NCI-H345 treated with DMSO at 0.1 percent for 48 hours (cell line): ENCODE results near the gene KRT4.

Experiments used
- DNase-seq: peaks from one replicate; lab custom pipeline; 2025; ENCODE audit not compliant: unreplicated experiment; lab: John Stamatoyannopoulos, UW

The KRT4 gene

DNA sequence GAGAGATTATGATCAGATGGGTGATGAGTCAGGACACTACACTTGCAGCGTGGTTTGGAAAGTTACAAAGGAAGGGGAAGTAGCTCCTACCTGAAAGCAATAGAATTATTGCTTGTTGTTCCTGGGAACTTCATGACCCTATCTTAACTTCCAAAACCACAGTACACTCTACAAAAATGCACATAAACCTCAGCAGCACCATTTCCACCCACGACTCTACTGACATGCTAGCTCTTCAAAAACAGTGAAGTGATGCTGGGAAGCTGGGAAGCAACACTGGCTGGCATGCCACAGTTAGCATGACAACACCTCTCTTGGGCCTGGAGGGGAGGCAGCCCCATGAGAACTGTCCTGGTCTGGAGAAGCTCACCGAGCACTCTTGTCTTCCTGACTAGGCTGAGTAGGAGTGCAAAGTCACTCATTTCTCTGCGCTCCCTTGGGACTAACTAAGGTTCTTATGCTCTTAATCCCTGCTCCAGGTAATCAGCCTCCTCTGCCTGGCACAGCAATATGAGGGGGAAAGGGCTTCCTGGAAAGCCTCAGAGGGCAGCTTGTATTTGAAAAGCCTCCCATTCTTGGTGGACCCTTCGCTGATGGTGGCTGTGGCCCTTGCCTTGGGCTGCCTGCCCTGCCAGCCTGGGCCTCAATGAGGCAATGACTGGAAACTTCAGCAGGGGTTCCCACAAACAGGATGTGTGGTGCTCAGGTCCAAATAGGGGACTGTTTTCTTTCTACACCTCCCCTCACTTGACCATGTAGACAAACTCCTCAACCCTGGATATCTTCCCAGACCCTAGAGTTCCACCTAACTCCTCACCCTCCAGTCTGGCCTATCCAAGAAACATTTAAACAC is 19.2 kb downstream of the KRT4 start:
- DNase-seq, result no peak

DNA sequence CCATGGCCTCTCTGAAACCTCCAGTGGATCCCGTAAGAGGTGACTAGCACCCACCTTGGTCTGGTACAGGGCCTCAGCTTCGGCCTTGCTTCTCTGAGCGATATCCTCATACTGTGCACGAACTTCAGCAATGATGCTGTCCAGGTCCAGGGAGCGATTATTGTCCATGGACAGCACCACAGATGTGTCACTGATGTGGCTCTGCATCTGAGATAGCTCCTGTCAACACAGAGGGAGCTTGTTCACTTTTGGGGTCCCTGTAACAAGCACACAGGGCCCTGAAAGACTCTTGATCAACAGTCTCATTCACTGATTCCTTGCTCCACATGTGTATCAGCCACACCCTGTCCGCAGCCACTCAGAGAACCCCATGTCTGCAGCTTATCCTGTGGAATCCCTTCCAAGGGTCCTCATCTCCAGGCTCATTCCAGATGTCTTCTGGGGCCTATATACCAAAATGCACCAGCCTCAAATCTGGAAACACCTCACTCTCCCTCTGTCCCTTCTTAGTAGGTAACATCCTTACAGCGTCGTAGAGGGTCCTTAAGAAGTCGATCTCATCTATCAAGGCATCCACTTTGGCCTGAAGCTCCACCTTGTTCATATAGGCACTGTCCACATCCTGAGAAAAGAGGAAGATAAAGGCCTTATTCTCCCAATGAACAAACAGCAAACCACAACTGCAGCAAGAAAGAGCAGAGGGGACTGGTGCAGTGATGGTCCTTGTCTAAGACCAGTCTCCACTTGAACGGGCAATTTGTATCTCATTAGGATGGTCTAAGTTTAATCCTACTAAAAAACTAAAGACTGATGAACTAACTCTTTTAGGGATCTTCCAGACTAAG is 21.5 kb downstream of the KRT4 start:
- no peak for DNase-seq

DNA sequence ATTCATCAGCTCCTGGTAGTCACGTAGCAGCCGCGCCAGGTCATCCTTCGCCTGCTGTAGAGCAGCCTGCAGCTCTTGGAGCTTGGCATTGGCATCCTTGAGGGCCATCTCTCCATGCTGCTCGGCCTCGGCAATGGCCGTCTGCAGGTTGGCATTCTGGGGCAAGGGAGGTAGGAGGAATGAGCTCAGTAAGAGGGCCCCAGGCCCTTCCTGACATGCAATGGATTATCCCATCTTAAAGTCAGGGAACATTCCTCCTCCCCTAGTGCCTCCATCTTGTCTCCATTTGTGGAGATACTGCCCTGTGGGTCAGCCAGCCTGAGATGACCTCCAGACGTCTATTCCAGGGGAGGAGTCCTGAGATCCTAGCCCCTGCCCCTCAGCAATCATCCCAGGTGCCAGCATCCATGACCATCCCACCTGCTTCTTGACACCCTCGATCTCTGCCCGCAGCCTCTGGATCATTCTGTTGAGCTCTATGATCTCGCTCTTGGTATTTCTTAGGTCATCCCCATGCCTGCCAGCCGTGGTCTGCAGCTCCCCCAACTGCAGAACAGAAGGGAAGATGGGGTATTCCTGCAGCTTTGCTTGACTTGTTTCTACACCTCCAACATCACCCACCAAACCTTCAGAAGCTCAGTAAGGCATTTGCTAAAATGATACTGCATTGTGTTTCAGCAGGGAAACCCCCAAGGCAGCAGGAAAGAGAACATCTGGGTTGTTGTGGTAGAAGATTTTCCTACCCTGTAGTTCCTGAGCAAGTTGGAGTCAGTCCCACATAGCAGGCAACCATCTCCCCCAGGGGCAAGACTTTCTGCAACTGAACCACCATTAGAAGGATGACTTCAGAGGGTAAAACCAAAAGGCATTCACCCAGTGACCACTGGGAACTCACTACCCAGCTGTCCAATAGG is 22.4 kb downstream of the KRT4 start:
- no peak for DNase-seq

DNA sequence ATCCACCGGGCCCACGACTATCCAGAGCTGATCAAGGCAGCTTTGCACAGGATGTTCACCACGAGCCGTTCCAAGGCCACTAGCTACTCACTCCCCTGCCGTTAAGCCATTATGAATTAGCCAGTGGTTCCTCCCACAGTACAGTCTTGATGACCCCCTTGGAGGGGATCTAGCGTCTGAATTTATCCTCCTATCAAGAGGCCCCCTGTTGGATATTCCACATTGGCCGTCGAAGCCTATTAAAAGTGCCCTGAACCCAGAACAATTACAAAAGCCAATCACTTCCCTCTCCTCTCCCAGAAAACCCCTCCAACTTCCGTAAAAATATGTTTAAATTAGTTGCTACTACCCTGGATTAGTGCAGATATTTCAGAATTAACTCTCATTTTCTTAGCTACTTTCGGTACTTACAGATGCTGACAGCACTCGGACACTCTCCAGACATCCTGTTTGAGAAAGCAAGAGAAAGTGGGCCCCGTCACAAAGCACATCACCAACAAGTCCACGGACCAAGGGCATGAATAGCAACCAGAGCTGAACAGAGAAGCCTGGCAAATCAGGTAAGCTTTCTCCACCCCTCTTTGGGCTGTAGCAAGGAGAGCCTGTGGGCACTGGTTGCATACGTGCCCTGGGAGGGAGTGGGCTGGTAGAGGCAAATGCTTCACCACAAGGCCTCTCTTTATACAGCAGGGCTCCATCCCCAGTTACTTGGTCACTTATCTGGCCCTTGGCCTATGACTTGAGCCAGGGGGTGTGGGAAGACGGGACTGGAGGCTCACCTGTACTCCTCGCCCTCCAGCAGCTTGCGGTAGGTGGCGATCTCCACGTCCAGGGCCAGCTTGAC is 23.3 kb downstream of the KRT4 start:
- no peak for DNase-seq

DNA sequence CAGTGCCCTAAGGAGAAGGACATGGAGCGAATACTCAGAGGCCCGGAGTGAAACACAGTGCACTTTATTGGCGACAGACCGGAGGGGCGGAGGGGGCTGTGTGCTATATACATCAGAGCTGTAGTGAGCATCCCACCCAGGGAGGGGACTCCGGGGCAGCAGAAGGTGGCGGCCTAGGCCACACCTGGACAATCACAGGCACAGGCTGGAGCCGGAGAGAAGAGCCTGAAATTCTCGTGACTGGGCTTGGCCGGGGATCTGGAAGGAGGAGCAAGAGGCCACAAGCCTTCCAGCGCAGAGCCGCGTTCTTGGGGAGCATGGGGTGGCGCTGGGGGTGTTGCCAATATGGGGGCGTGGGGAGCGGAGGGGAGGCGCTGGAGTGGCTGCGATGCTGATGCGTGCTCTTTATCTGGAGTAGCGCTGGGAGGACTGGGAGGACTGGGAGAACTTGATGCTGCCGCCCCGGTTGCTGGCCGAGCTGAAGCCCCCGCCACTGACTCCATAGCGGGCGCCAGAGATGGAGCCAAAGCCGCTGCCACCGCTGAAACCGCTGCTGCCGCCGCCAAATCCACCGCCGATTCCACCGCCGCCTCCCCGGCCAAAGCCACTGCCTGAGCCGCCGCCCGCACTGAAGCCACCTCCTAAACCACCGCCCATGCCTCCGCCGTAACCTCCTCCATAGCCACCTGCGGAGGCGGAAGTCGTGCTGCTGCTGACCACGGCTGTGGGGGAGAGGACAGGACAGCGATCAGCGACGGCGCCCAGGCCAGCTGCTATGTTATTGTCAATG is 24.1 kb downstream of the KRT4 start:
- DNase-seq, result no peak

DNA sequence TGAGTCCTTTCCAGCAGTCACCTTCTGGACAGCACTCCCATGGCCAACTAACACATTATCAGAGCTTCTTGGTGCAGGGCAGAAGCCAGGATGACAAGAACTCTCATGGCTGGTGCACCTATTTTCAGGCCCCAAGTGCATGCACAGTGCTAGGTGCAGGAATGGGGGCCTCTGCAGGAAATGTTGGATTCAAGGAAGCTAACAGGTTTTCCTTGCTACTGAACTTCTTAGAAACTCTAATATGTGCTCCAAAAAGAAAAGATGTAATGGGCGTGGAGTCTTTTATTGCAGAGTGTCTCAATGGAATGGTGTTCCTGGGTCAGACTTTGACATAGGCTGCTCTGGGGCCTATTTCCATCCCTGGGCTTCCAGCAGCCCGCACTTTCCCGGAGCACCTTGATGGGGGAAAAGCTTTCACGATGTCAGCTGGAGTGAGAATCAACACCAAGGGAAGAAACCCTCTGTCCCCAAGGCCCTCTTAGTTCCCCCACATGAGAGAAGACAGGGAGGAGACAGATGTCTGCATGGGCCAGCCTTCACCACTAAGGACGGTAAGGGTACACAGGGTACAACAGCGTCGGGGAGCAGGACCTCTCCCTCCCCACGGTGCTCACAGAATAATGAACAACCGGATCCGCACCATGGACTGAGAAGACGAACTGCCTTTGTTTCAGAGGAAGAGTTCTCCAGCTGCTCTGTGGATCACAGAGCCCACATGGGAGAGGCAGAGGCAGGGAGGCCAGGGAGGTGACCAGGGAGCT is 24.9 kb downstream of the KRT4 start:
- no peak for DNase-seq

DNA sequence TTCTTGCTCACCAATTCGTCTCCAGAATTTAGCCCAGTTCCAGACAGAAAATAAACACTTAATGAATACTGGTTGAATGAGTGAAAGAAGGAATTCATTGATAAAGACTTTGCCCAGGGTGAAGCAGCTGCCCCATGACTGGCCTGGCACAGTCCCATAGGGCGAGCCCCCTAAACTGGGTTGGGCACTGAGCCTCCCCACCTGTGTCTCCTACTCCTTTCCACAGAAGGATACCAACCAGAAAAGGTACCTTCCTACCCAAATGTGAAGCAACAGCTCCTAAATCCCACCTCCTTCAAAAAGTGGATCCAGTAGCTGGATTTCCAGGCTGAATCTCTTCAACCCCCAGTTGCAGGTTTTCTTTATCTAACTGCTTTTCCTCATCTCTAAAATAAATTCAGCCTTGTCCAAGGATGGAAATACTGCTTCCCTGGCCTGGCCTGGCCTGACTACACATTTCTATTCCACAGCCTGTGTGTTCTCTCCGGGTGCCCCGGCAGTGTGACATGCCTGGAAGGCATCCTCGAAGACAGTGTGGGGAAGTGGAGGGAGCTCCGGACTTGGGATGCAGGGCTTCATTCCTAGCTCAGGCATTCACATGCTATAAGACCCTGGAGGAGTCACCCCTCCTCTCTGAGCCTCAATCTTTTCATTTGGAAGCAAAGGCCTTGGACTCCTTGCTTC is 25.6 kb downstream of the KRT4 start:
- DNase-seq, result no peak

DNA sequence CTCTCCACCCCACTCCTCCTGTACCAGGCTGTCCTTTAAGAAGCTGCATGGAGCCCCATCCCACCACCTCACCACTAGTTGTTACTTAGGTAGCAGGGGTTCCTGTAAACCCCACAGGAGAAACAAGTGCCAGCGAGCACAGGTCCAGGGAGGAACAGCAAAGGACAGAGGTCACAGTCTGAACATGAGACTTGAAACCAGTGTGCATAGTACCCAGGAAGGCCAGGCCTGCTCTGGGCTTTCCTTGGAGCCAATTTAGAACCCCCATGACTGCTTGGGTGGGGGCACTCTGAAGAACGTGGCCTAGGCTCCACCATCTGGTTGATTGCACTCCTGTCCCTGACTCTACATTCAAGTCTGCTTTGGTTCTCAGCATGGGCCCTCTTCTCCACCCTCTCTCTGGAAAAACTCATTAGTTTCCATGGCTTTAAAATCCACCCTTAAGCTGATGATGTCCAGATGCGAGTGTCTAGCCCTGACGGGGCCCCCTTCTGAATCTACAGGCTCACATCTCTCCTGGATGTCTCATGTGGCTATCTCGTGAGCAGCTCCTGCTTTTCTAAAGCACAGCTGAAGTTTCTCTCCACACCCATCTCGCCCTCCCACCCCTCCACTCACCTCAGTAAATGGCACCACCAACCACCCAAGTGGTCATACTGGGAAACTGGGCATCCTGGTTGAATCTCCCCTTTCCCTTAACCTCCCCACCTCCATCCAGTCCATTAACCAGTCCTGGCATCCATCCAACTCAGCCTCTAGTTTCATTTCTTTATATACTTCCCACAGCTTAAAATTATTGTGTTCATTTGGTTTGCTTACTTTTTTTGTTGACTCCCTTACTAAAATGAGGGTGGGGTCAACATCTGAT is 26.4 kb downstream of the KRT4 start:
- no peak for DNase-seq

DNA sequence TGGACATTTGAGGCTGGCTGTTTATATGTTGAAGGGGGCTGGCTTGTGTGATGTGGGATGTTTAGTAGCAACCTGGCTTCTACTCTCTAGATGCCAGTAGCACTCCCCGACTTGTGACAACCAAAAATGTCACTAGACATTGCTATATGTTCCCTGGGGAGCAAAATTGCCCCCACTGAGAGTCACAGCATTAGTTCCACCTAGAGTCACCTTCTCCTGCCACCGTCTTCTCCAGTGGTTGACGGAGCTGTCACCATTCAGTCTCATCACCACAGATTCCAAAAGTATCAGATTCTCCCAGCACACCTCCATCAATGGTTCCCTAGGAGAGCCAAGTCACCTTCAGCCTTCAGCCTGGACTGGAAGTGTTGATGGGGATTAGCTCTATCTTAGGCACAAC is 29.0 kb downstream of the KRT4 start:
- no peak for DNase-seq

DNA sequence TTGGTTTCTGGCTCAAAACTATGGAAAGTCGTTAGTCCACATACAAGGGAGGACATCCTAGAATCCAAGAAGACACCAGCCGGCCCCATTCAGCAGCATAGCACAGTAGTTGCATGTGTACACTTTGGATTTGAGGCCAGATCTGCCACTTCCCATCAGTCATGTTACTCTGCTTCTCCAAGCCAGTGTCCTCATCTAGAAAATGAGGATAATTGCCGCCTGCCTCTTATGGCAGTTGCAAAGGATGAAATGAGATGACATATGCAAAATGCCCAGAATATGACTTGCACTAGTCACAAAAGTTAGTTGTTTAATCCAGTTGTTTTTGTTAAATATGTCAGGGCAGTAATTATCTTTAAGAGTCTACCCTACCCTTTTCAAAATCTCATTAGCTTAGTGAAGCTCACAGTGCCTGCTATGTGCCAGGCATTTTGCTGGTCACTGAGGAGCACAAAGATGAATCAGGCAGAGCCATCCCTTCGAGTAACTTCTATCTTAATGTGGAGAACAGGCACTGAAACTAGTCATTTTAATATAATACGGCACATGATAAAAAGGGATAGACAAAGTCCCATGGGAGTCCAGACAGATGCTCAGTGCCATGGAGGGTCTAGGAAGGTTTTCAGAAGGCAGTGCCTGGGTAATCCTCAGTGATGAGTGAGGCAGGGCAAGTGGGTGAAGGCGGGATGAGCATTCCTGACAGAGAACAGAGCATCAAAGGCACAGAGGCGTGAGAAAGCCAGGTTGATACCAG is 30.2 kb downstream of the KRT4 start:
- DNase-seq, result no peak

DNA sequence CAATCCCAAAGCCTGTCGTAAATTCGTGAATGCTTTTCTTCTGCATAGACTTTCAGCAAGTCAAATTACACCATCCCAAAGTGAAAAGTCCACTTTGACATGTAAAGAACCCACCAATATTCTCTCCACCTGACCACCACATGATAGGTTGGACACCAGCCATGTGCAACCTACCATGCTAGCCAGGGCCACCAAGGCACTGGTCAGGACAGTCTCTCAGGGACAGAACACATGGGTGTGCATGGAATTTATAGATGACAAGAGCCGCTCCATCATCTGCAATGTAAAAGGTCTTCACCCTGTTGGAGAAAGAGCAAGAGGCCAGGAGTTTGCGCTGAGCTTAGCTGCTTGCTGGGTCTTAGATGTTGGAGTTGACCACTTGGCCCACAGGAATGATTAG is 31.4 kb downstream of the KRT4 start:
- no peak for DNase-seq

DNA sequence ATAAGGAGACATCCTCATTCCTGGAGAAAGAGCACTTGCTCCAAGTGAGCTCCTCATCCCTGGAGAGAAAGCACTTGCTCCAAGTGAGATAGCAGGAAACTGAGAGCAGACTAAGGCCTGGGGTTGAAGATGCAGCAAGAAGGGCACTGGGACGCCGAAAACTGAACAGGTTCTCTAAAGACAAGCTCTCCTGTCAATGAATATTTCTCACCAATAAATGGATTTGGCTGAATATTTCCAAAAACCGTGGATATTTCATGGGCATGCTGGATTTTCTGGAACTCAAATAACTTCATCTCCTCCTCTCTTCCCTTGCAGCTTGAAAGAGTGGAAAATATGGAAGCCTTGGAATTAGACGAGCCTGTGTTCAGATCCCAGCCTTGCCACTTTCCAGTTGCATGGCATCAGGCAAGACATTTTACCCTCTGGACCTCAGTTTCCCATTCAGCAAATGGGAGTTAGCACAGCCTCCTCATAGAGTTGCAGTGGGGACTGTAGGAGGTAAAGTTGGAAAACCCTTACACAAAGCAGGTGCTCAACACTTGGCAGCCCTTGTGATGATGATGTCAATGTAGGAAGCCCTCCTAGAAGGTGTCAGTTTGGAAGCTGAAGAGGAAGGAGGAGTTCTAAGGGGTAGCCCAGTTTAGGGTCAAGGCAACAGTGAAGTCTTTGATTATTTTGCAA is 32.4 kb downstream of the KRT4 start:
- no peak for DNase-seq

DNA sequence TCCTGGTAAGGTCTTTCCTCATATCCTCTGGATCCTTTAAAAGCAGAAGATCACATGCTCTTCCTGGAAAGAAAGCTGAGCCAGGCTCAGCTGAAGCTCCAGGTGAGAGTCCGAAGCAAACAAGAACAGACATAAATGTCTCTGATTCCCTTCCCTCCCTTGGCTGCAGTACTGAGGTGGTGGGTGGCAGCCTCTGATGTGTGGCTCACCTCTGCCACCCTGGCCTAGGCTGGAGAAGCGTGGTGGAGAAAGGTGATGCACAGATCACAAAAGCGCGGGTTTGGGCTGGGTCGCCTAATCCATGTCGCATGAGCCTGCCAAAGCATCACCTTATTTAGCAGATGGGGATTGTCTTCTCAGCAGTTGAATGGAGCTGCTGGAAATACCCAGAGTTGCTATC is 34.0 kb downstream of the KRT4 start:
- no peak for DNase-seq

DNA sequence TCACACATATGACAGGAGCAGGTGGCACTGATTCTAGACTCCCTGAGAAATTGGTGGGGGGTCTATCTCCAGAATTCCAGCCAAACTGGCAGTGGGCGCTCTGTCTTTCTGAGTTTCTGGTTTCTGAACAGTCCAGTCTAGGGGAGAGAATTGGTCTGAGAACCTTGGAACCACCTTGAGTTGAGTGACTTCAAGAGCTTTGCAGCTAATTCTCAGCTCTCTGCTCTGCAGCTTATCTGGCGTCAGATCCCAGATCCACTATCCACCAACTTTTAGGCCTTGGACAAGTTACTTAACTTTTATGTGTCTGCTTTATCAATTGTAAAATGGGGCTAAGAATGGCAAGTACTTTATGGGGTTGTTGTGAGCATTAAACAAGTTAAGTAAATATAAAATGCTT is 35.1 kb downstream of the KRT4 start:
- DNase-seq, result no peak

DNA sequence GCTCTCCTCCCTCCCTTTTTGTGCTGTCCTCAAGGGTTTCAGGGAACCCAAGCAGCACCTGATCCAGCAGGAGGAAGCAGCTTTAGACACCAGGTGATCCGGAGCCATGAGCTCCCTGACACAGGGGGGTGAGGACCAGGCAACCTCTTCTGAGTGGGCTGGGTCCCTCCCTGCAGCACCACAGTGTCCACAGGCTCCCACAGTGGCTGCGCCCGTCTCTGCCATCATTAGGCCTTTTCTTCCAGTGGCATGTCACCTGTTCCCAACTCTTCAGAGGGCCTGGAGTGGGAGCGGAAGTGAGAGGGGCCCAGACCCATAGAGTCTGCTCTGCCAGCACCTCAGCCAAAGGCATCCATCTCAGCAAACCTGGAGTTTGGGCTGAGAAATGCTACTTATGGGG is 36.4 kb downstream of the KRT4 start:
- DNase-seq, result no peak

DNA sequence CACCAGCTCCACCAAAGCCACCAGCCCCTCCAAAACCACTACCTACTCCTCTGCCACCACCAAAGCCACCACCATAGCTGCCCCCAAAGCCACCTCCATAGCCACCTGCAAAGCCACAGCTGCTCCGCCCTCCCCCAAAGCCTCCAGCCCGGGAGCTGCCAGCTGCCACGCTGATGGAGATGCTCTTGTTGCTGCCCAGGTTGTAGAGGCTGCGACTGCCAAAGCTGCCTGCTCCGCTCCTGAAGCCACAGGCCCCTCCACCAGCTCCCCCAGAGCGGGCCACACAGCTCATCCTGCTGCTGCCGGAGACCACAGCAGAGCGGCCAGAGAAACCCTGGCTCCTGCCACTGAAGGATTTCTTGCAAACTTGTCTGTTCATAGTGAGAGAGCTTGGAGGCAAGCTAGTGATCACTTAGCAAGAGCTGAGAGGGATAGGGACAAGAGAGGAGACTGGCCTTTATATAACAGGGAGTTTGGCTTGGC is 37.0 kb downstream of the KRT4 start, which contains the start of gene KRT76:
Gene KRT76 (minus strand): TSS at position 433 of the 483 bp plus-strand sequence. CDS start 54 bp downstream, at position 379.
- no peak for DNase-seq
